Fibroblast of lung (primary cell): ENCODE measurements around the gene PPP5C.

Source experiments
- EZH2 ChIP-seq: IDR thresholded peaks from 2 replicates; pipeline ENCODE4 v1.5.1; 2012; ENCODE audit warnings: low read length, control low read depth, mild to moderate bottlenecking; ENCODE audit errors: missing control alignments
- TF ChIP-seq, protein P1 (sequence below), 2 donors: IDR thresholded peaks in 1 of 2; conservative IDR thresholded peaks in 1 of 2; 1 replicate in 1 of 2; 2 replicates in 1 of 2; pipeline ENCODE4 v1.5.1; 2011 to 2012; ENCODE audit warnings: low read length in 2 of 2, control low read depth in 1 of 2, inconsistent platforms in 1 of 2, low read depth in 1 of 2, mild to moderate bottlenecking in 1 of 2

GRCh38 chr19:46422344-46422743 lies 75.5 kb downstream of the PPP5C start:
- TF ChIP-seq, protein P1, sequence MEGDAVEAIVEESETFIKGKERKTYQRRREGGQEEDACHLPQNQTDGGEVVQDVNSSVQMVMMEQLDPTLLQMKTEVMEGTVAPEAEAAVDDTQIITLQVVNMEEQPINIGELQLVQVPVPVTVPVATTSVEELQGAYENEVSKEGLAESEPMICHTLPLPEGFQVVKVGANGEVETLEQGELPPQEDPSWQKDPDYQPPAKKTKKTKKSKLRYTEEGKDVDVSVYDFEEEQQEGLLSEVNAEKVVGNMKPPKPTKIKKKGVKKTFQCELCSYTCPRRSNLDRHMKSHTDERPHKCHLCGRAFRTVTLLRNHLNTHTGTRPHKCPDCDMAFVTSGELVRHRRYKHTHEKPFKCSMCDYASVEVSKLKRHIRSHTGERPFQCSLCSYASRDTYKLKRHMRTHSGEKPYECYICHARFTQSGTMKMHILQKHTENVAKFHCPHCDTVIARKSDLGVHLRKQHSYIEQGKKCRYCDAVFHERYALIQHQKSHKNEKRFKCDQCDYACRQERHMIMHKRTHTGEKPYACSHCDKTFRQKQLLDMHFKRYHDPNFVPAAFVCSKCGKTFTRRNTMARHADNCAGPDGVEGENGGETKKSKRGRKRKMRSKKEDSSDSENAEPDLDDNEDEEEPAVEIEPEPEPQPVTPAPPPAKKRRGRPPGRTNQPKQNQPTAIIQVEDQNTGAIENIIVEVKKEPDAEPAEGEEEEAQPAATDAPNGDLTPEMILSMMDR (conservative IDR thresholded peaks at IDR 0.05 in 1 of 2, IDR thresholded peaks at IDR 0.05 in 1 of 2; ENCODE audit: low read depth in 1 of 2, low read length in 2 of 2) = no peak
- no peak for TF ChIP-seq EZH2
